Fibroblast of pulmonary artery (primary cell): ENCODE data around the gene APOBEC3F.
"Not testable (repeated sequence)": the region's sequence is repeated elsewhere in the genome, so short reads cannot be mapped to it uniquely, and the experiment has no call there.

ENCODE experiments used
- DNase-seq: peaks from one replicate; pipeline ENCODE4 v3.0.0-alpha.2; 2010; ENCODE audit warnings: low read depth
- H3K4me3 ChIP-seq: replicated peaks from 2 replicates; pipeline ENCODE4 v1.5.1; 2011; ENCODE audit warnings: low read depth, mild to moderate bottlenecking, control low read depth, low read length, moderate library complexity
- TF ChIP-seq, protein P1 (sequence below): IDR thresholded peaks from 2 replicates; pipeline ENCODE4 v1.5.1; 2011; ENCODE audit warnings: mild to moderate bottlenecking, control low read depth, low read length, inconsistent platforms; ENCODE audit errors: missing control alignments

APOBEC3F gene

GRCh38 chr22:39040538-39041296, at the start of gene APOBEC3F:
Gene APOBEC3F, plus strand, starts transcription at chr22:39040864. Its CDS starts 97 bp downstream, at chr22:39040961.
- DNase-seq, result peak; percentile 67
- H3K4me3 ChIP-seq, result peak within 1 kb of the TSS; percentile 73

DNA sequence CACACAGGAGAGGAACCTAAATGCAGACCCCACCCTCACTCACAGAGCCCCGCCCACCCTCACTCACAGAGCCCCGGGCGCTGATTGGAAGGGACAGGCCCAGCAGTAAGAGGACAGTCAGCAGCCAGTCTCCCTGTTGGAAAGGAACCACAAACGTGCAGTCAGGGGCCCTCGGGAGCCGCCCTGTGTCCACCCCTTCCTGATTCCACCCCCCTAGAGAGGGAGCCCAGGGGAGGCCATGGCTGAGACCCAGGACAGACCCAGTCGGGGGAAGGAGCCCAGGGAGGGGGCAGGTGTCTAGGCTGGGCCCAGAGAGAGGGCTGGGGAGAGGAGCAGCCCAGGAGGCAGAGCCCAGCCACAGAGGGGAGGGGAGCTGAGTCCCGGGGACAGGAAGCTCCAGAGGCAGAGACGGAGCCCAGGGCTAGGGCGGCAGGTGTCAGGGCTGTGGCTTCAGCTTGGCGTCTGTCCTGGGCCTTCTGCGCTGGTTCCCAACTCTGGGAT, 47.7 kb upstream of the APOBEC3F start:
- H3K4me3 ChIP-seq, DNase-seq: not testable (repeated sequence)

DNA sequence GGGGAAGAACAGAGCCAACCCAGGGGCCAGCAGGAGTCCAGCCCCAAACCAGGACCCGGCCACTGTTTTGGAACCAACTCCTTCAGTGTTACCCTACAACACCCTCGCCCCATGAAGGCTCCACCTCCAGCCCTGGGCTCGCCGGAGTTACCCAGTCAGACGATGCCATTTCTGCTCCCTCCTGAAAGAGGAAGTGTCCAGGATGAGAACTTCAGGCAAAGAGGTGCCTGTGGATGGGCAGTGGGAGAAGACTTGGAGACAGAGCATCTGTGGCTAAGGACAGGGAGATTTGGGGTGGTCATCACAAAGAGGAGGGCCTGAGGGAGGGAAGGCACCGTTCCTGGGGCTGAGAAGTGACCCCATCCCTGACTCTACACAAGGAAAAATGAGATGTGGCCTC, 44.6 kb upstream of the APOBEC3F start:
- TF ChIP-seq, protein P1, sequence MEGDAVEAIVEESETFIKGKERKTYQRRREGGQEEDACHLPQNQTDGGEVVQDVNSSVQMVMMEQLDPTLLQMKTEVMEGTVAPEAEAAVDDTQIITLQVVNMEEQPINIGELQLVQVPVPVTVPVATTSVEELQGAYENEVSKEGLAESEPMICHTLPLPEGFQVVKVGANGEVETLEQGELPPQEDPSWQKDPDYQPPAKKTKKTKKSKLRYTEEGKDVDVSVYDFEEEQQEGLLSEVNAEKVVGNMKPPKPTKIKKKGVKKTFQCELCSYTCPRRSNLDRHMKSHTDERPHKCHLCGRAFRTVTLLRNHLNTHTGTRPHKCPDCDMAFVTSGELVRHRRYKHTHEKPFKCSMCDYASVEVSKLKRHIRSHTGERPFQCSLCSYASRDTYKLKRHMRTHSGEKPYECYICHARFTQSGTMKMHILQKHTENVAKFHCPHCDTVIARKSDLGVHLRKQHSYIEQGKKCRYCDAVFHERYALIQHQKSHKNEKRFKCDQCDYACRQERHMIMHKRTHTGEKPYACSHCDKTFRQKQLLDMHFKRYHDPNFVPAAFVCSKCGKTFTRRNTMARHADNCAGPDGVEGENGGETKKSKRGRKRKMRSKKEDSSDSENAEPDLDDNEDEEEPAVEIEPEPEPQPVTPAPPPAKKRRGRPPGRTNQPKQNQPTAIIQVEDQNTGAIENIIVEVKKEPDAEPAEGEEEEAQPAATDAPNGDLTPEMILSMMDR, result no peak
- no peak for DNase-seq
- no peak overlapping the region for H3K4me3 ChIP-seq

GRCh38 chr22:38997518-38997917, 43.1 kb upstream of the APOBEC3F start:
- no peak overlapping the region for H3K4me3 ChIP-seq
- no peak for DNase-seq
- TF ChIP-seq, protein P1, result no peak

- H3K4me3 ChIP-seq, result no peak overlapping the region
- DNase-seq, result peak; percentile 89
- TF ChIP-seq, protein P1, result peak; percentile 77
These were observed 37.5 kb upstream of the APOBEC3F start for GRCh38 chr22:39003165-39003638.

DNA sequence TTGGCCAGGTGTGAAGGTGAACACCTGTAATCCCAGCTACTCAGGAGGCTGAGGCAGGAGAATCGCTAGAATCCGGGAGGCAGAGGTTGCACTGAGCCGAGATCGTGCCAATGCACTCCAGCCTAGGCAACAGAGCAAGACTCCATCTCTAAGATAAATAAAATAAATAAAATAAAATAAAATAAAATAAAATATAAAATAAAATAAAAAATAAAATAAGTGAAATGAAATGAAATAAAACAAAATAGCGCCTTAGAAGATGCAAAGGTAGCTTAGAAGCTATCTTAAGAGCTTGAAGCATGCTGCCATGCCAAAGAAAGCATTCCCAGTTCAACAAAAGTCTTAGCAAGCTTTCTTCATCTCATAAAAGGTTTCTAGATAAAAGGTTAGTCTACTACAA, 33.5 kb upstream of the APOBEC3F start:
- no peak overlapping the region for H3K4me3 ChIP-seq
- no peak for DNase-seq
- TF ChIP-seq, protein P1, result no peak

- H3K4me3 ChIP-seq, DNase-seq: not testable (repeated sequence)
These were observed 32.3 kb upstream of the APOBEC3F start for GRCh38 chr22:39008271-39008850.

GRCh38 chr22:39010946-39011345, 29.7 kb upstream of the APOBEC3F start:
- H3K4me3 ChIP-seq, result no peak overlapping the region
- no peak for DNase-seq
- TF ChIP-seq, protein P1, result no peak
